Mesothelial cell of epicardium (in vitro differentiated cells): ENCODE measurements around the gene LYRM4. TPM values are rescaled to one million over a fixed set of nuclear protein-coding genes. Genes with fewer than 3 reads are reported as not detected.

Experiments used
- DNase-seq, 2 experiments: peaks; one replicate each; pipeline ENCODE4 v3.0.0; 2021; ENCODE audit warnings: low spot score in 2 of 2; ENCODE audit not compliant: unreplicated experiment in 2 of 2
- H3K27ac Mint-ChIP-seq: 2 replicates; pipeline ENCODE4 v1.8.0; 2021; ENCODE audit warnings: mixed read lengths
- H3K27me3 Mint-ChIP-seq: 2 replicates; pipeline ENCODE4 v1.8.0; 2021; ENCODE audit warnings: low read depth, mixed read lengths
- H3K36me3 Mint-ChIP-seq: 2 replicates; pipeline ENCODE4 v1.8.0; 2021; ENCODE audit warnings: mixed read lengths
- H3K4me1 Mint-ChIP-seq: 2 replicates; pipeline ENCODE4 v1.8.0; 2021; ENCODE audit warnings: mixed read lengths
- H3K4me3 Mint-ChIP-seq: 2 replicates; pipeline ENCODE4 v1.8.0; 2021; ENCODE audit warnings: mild to moderate bottlenecking, moderate library complexity, mixed read lengths
- H3K9me3 Mint-ChIP-seq: 2 replicates; pipeline ENCODE4 v1.8.0; 2021; ENCODE audit warnings: mixed read lengths
- CTCF ChIP-seq: fragments of 200-600 bp; sonication (generic); IDR thresholded peaks from one replicate; pipeline ENCODE4 v1.5.0; 2021; ENCODE audit warnings: antibody characterized with exemption; ENCODE audit not compliant: unreplicated experiment
- total RNA-seq: library from RNA; stranded (reverse); gene quantifications from 3 replicates; pipeline ENCODE4 v1.2.1, GENCODE V29; 2021

The LYRM4 gene
- total RNA-seq, 1 donor from 2014 or later, result 35.5 TPM

GRCh38 chr6:5108068-5108467, 152.7 kb downstream of the LYRM4 start:
- TF ChIP-seq CTCF, result no peak
- peaks cover 2% of the 10 kb centered on the region for H3K36me3 Mint-ChIP-seq
- no peaks in the 10 kb centered on the region for H3K4me1 Mint-ChIP-seq
- no peaks in the 10 kb centered on the region for H3K27me3 Mint-ChIP-seq
- H3K9me3 Mint-ChIP-seq, result no peaks in the 10 kb centered on the region
- no peak overlapping the region for H3K4me3 Mint-ChIP-seq
- H3K27ac Mint-ChIP-seq, result no peak overlapping the region
- DNase-seq, result no peak

- Mint-ChIP-seq H3K36me3 (peaks cover 2% of the 10 kb centered on the region), H3K4me3 (no peak overlapping the region), H3K27ac (no peak overlapping the region), H3K27me3 (no peaks in the 10 kb centered on the region), H3K9me3 (no peaks in the 10 kb centered on the region), H3K4me1 (no peaks in the 10 kb centered on the region)
- no peak for DNase-seq
- no peak for TF ChIP-seq CTCF
These were observed 153.4 kb downstream of the LYRM4 start for GRCh38 chr6:5107341-5107740.

GRCh38 chr6:5105146-5105545, 155.6 kb downstream of the LYRM4 start:
- H3K27me3 Mint-ChIP-seq, result no peaks in the 10 kb centered on the region
- H3K4me3 Mint-ChIP-seq, result no peak overlapping the region
- TF ChIP-seq CTCF, result no peak
- no peaks in the 10 kb centered on the region for H3K9me3 Mint-ChIP-seq
- no peak overlapping the region for H3K27ac Mint-ChIP-seq
- no peaks in the 10 kb centered on the region for H3K4me1 Mint-ChIP-seq
- no peaks in the 10 kb centered on the region for H3K36me3 Mint-ChIP-seq
- no peak for DNase-seq

- TF ChIP-seq CTCF, result no peak
- H3K9me3 Mint-ChIP-seq, result no peaks in the 10 kb centered on the region
- H3K4me3 Mint-ChIP-seq, result no peak overlapping the region
- H3K27me3 Mint-ChIP-seq, result no peaks in the 10 kb centered on the region
- no peak for DNase-seq
- no peaks in the 10 kb centered on the region for H3K4me1 Mint-ChIP-seq
- no peak overlapping the region for H3K27ac Mint-ChIP-seq
- H3K36me3 Mint-ChIP-seq, result no peaks in the 10 kb centered on the region
These were observed 156.1 kb downstream of the LYRM4 start for GRCh38 chr6:5104667-5105066.

GRCh38 chr6:5103250-5103649, 157.5 kb downstream of the LYRM4 start:
- H3K27me3 Mint-ChIP-seq, result no peaks in the 10 kb centered on the region
- H3K27ac Mint-ChIP-seq, result no peak overlapping the region
- no peak overlapping the region for H3K4me3 Mint-ChIP-seq
- no peaks in the 10 kb centered on the region for H3K36me3 Mint-ChIP-seq
- no peaks in the 10 kb centered on the region for H3K4me1 Mint-ChIP-seq
- no peaks in the 10 kb centered on the region for H3K9me3 Mint-ChIP-seq
- no peak for TF ChIP-seq CTCF
- DNase-seq, result no peak
